CD4-positive, alpha-beta T cell treated with Interleukin-4 for 1 hour (primary cell): ENCODE data around the gene METTL18.

ENCODE experiments used
- DNase-seq, 2 donors: peaks; one replicate each; pipeline ENCODE4 v3.0.0-alpha.2; 2020 to 2022

The METTL18 gene

GRCh38 chr1:169784102-169784501 is 10.6 kb downstream of the METTL18 start:
- no peak for DNase-seq

DNA sequence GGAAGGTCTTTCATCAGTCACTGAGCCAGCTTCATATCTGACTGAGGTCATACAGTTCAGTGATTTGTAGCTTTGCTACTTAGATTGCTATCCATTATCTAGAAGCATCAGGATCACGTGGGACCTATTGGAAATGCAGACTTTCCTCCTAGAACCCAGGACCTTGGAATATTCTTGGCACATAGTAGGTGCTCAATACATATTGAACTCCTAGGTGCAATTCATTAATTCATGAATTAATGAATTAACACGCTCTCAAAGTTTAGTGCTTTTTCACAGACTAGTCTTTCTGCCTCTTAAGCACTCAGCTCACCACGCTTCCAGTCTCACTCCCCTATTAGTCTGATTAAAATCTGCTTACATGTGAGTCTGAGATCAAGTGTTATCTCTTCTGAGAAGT is 12.1 kb downstream of the METTL18 start:
- DNase-seq: no peak

- DNase-seq: no peak
Measured at GRCh38 chr1:169779970-169780369, 14.7 kb downstream of the METTL18 start.

DNA sequence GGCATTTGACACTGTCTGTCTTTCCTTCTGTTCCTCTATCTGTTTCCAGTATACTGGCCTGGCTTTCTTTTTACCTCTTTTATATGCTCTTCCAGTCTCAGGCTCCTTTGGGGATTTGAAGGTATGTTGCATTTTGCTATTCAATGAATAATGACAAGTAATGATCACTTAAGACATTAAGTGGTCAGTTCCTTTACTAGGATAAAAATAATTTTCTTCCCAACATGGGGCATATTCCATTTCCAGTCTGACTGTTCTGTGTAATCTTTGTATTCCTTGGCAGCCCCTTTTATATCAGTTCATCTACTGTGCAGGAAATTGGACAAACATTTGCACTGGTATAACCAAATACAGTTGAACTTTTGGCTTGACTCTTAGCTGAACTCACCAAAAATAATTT is 15.6 kb downstream of the METTL18 start:
- no peak for DNase-seq

GRCh38 chr1:169776440-169776839 is 18.3 kb downstream of the METTL18 start:
- no peak for DNase-seq

DNA sequence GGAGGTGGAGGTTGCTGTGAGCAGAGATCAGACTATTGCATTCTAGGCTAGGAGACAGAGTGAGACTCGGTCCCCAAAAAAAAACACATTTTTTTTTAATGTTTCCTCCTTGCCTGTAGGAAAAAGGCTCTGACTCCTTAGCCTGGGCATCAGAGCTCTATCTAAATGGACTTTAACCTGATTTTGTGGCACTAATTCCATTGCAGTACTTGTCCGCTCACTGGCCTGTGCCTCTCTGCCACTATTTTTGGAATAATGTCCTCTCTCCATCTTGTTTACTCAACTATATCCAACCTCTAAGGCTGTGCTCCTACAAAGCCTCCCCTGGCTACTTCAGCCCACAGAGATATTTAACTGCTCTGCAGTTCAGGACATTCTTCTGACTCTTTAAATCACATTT is 26.5 kb downstream of the METTL18 start:
- DNase-seq: no peak

- no peak for DNase-seq
Measured at GRCh38 chr1:169765580-169766331, 29.0 kb downstream of the METTL18 start.

- DNase-seq: no peak
Measured at GRCh38 chr1:169764919-169765318, 29.8 kb downstream of the METTL18 start.

GRCh38 chr1:169762699-169763098 is 32.0 kb downstream of the METTL18 start:
- no peak for DNase-seq

GRCh38 chr1:169759038-169759437 is 35.7 kb downstream of the METTL18 start:
- DNase-seq: no peak

DNA sequence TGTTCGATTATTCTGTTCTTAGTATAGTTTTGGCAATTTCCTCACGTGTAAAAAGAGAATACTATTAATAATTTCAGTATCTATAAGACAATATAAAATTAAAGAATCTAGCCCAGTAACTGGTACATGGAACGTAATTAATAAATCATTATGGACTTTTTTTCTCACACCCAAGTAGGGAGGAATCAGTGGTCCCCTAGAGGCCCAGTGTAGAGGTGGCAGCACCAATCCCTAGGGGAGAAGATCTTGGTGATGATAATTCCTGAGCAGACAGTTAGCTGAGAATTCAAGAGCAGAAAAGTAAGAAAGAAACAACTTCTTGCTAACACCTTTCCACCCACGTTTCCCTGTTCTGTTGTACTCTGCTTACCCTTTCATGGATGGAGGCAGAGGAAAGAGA is 41.2 kb downstream of the METTL18 start:
- no peak for DNase-seq

DNA sequence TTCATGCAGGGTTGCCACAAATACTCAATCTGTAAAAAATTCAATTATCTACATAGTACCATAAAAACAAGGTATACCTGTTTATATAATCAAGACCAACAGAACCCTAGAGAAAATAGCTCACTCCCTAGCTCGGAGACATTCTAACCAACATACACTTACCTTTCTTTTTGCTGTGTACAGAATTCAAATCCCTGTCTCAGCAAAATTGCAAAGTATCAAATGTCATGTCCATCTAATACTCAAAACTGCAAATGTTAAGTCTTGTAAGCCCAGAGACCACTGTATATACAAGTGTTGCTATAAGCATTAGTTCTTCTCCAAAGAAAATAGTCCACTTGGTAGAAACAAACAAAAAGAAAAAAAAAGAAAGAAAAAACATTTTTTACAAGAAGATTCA is 44.7 kb downstream of the METTL18 start:
- DNase-seq: no peak

DNA sequence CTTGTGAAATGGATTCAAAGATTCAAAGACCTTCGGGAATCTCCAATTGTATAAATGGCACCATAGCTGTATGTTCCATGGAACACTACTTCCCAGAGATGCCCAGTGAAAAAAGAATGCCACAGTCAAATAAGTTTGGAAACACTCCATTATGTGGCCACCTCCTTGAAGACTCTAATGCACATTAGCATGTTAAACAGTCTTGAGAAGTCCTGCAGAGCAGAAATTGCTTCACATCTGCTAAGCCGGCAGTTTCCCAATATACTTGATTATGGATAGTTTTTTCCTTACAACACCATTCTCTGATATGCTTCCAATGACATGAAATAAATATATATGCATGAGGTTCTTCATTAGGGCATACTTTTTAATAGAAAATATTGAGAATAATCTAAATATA is 48.2 kb downstream of the METTL18 start:
- no peak for DNase-seq

GRCh38 chr1:169745015-169745861 is 49.5 kb downstream of the METTL18 start:
- no peak for DNase-seq
